Spleen (tissue), 7 donors: Measurements from ENCODE around the gene IFI44.

Experiments
- POLR2A ChIP-seq, 3 donors: fragments of 450-650 bp; IDR thresholded peaks; one replicate each; pipeline ENCODE4 v1.5.1; 2017; ENCODE audit warnings: antibody characterized with exemption in 3 of 3, mild to moderate bottlenecking in 1 of 3
- TF ChIP-seq, protein P1 (sequence below), 11 experiments: fragments of 200-600 bp in 7 of 11; fragments of 450-650 bp in 4 of 11; sonication (generic) in 4 of 11; IDR thresholded peaks in 8 of 11; conservative IDR thresholded peaks in 3 of 11; 1 replicate in 7 of 11; 2 replicates in 4 of 11; pipeline versions ENCODE4 v1.4.0 to v1.8.0; 2016 to 2021; ENCODE audit warnings: antibody characterized with exemption in 11 of 11, inconsistent platforms in 4 of 11, mild to moderate bottlenecking in 1 of 11
- donor health status: DM: no; HTN: no; CAD: no; lungs with moderate emphysema.
- donor health status: DM: no; HTN: no; CAD: no.
- donor health status: DM: no; HTN: no; CAD: no.

- TF ChIP-seq, protein P1, sequence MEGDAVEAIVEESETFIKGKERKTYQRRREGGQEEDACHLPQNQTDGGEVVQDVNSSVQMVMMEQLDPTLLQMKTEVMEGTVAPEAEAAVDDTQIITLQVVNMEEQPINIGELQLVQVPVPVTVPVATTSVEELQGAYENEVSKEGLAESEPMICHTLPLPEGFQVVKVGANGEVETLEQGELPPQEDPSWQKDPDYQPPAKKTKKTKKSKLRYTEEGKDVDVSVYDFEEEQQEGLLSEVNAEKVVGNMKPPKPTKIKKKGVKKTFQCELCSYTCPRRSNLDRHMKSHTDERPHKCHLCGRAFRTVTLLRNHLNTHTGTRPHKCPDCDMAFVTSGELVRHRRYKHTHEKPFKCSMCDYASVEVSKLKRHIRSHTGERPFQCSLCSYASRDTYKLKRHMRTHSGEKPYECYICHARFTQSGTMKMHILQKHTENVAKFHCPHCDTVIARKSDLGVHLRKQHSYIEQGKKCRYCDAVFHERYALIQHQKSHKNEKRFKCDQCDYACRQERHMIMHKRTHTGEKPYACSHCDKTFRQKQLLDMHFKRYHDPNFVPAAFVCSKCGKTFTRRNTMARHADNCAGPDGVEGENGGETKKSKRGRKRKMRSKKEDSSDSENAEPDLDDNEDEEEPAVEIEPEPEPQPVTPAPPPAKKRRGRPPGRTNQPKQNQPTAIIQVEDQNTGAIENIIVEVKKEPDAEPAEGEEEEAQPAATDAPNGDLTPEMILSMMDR (IDR thresholded peaks at IDR 0.05 in 8 of 11, conservative IDR thresholded peaks at IDR 0.05 in 3 of 11): no peak
- no peak for TF ChIP-seq POLR2A (IDR thresholded peaks at IDR 0.05)
Measured at GRCh38 chr1:78652019-78652560, 2.5 kb downstream of the IFI44 start.
